ENCODE data around the gene MEDAG. TPM values are rescaled to one million over a fixed set of nuclear protein-coding genes. Genes with fewer than 3 reads are reported as not detected.
A peak's percentile ranks its signal among the peaks of the same experiment; 100 is the strongest.

The MEDAG gene
- total RNA-seq = 7.5 to 7.9 TPM (median 7.7 TPM) in 3 replicates

DNA sequence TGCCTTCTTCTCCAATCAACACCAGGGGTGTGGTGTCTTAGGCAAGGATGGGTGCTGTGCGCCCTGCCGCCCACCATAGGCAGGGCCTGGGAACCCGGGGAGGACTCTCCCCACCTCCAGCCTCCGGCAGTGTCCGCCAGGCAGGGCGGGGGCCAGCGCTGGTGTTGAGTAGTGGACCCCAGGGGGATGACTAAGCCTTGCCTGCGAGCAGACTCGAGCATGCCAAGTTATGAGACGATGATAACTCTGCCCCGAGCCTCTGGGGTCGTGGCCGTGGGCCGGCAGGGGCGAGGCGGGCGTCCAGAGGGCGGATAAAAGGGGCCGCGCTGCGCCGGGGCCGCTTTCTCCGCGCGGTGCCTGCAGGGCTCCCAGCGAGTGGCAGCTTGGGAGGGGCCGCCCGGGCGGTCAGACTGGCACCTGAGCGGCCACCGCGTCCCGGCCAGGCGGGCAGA lies at the start of gene MEDAG:
MEDAG (plus strand) TSS at position 340 of the 452 bp plus-strand sequence. CDS start 245 bp downstream, outside the sequence.
- H3K36me3 Mint-ChIP-seq = no peaks in the 10 kb centered on the region
- H3K27ac Mint-ChIP-seq = peak within 1 kb of the TSS; percentile 92
- peak within 1 kb of the TSS; percentile 56 for H3K4me3 Mint-ChIP-seq
- H3K9me3 Mint-ChIP-seq = no peaks in the 10 kb centered on the region
- TF ChIP-seq, protein P1, sequence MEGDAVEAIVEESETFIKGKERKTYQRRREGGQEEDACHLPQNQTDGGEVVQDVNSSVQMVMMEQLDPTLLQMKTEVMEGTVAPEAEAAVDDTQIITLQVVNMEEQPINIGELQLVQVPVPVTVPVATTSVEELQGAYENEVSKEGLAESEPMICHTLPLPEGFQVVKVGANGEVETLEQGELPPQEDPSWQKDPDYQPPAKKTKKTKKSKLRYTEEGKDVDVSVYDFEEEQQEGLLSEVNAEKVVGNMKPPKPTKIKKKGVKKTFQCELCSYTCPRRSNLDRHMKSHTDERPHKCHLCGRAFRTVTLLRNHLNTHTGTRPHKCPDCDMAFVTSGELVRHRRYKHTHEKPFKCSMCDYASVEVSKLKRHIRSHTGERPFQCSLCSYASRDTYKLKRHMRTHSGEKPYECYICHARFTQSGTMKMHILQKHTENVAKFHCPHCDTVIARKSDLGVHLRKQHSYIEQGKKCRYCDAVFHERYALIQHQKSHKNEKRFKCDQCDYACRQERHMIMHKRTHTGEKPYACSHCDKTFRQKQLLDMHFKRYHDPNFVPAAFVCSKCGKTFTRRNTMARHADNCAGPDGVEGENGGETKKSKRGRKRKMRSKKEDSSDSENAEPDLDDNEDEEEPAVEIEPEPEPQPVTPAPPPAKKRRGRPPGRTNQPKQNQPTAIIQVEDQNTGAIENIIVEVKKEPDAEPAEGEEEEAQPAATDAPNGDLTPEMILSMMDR (IDR thresholded peaks at IDR 0.05; ENCODE audit: unreplicated experiment) = no peak
- DNase-seq (ENCODE audit: low spot score in 2 of 2, unreplicated experiment in 2 of 2) = no peak
- peaks cover 39% of the 10 kb centered on the region for H3K4me1 Mint-ChIP-seq
- H3K27me3 Mint-ChIP-seq (ENCODE audit: low read depth) = peaks cover 23% of the 10 kb centered on the region

DNA sequence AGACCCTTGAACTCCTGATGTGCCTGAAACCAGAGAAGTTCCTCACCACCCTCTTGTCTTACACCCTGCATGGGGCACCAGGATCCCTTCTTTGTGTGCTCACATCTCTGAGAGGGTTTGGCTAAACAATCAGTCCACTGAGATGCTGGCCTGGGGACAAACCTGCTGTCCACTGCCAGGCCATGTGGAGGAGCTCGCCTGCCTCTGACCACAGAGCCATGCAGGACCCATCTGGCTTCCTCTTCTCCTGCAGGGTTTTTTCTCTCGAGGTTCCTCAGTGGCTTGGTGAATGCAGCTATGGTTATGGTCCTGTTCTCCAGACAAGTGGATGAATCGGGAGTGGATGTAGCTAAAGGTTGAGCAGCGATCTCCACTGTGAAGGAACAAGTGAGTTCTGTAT lies 49.1 kb upstream of the MEDAG start:
- Mint-ChIP-seq H3K27ac (no peak overlapping the region), H3K4me1 (peaks cover 38% of the 10 kb centered on the region), H3K4me3 (no peak overlapping the region), H3K36me3 (no peaks in the 10 kb centered on the region), H3K27me3 (ENCODE audit: low read depth) (no peaks in the 10 kb centered on the region), H3K9me3 (peaks cover 4% of the 10 kb centered on the region)
- TF ChIP-seq, protein P1 (IDR thresholded peaks at IDR 0.05; ENCODE audit: unreplicated experiment) = no peak
- DNase-seq (ENCODE audit: low spot score in 2 of 2, unreplicated experiment in 2 of 2) = no peak

DNA sequence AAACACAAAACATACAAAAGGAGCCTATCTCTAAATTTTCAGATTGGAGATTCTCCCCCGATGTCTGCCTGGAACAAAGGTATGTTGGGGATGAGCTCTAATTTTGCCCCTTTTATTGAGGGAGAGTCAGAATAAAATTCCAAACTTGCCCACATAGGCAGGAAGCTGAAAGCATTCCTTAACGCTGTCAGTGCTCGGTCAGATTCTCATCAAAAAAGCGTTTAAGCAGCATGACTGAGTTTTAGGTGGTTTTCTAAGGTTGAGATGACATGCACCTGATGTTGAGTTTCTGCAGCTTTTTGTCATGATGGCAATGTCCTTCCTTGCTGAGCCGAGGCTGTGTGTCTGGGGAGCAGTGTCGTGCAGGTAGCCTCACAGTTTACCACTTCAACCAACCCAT lies 48.4 kb upstream of the MEDAG start:
- TF ChIP-seq, protein P1 (IDR thresholded peaks at IDR 0.05; ENCODE audit: unreplicated experiment) = no peak
- Mint-ChIP-seq H3K27me3 (ENCODE audit: low read depth) (no peaks in the 10 kb centered on the region), H3K4me3 (no peak overlapping the region), H3K4me1 (peaks cover 43% of the 10 kb centered on the region), H3K36me3 (no peaks in the 10 kb centered on the region), H3K27ac (no peak overlapping the region), H3K9me3 (no peaks in the 10 kb centered on the region)
- DNase-seq (ENCODE audit: low spot score in 2 of 2, unreplicated experiment in 2 of 2) = no peak

DNA sequence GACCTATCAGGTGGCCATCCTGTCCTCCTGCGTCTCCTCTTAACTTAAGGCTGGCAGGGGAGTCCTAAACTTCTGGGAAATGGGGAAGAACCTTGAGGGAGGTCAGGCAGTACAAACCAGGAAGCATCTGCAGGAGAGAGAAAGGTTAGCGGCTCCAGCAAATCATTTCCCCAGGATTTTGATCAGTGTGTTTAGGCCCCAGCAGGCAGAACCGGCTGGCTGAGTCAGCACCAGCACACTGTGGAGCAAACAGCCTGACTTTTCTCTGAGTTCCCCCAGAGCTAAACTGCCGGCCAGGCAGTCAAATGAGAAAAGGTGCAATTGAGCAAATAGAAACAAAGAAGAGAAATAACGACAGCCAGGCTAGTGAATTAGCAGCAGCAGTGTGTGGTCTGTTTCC lies 46.7 kb upstream of the MEDAG start:
- Mint-ChIP-seq H3K27me3 (ENCODE audit: low read depth) (no peaks in the 10 kb centered on the region), H3K4me3 (no peak overlapping the region), H3K4me1 (peaks cover 57% of the 10 kb centered on the region), H3K9me3 (no peaks in the 10 kb centered on the region), H3K27ac (peak overlapping the region; percentile 66), H3K36me3 (no peaks in the 10 kb centered on the region)
- DNase-seq (ENCODE audit: low spot score in 2 of 2, unreplicated experiment in 2 of 2) = no peak
- TF ChIP-seq, protein P1 (IDR thresholded peaks at IDR 0.05; ENCODE audit: unreplicated experiment) = no peak

DNA sequence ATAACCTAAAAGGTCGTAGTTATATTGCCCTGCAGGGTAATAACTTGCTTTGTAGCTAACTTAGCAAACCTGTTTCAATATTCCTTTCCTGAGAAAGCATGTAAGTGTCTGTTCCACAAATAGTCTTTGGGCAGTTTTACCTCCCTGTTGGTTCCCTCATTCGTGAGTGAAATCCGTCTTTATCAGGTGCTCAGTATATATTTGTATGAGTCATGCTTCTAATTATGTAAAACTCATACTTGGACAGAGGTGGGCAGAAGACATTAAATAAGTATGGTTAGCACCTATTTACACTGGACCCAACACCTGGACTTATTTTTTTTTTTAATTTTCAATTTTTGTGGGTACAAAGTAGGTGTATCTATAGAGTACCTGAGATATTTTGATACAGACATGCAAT lies 44.9 kb upstream of the MEDAG start:
- DNase-seq (ENCODE audit: low spot score in 2 of 2, unreplicated experiment in 2 of 2) = no peak
- H3K4me3 Mint-ChIP-seq = no peak overlapping the region
- TF ChIP-seq, protein P1 (IDR thresholded peaks at IDR 0.05; ENCODE audit: unreplicated experiment) = no peak
- H3K27me3 Mint-ChIP-seq (ENCODE audit: low read depth) = no peaks in the 10 kb centered on the region
- peaks cover 65% of the 10 kb centered on the region for H3K4me1 Mint-ChIP-seq
- no peaks in the 10 kb centered on the region for H3K9me3 Mint-ChIP-seq
- no peak overlapping the region for H3K27ac Mint-ChIP-seq
- H3K36me3 Mint-ChIP-seq = no peaks in the 10 kb centered on the region
